Activated T-cell treated with anti-CD3 and anti-CD28 coated beads for 48 hours (primary cell): ENCODE data around the gene ECD.

Source experiments
- DNase-seq: peaks from one replicate; pipeline ENCODE4 v3.0.0-alpha.2; 2020; ENCODE audit warnings: low read depth

Gene ECD

DNA sequence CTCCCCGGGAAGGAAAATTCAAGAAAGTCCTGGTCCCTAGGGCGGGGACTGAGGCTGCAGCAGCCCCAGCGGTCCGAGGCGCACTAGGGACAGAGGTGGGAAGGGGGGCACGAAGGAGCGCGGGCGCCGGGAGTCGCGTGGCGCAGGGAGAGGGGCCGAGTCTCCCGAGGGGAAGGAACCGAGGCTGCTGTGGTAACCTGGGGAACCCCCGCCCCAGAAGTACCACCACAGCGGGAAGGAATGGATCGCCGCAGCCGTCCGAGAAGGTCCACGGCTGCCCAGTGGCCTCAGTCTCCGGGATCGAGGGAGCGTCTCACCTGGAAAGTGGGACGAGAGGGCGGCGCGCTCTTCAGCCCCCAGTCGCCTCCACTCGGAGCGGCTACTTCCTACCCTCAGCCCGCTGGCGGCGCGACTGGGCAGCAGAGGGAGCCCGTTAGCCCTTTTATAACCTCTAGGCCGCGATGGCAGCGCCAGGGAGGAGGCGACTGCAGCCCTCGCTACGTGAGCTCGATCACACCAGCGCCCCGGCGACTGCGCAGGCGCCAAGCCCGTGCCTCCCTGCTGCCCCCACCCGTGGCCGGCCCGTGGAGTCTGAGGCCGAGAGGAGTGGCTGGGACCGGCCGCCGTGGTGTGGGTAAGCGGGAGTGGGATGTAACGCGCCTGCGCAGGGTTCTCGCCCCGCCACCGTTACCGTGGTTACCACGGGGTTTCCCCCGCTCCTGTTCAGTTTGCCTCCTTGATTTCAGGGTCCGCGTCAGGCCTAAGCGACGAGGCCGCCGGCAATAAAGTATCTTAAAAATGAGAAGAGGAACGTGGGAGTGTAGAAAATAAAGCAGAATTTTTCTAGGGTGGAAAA, 71.1 kb downstream of the ECD start, which contains the start of gene P4HA1:
Gene P4HA1 (minus strand): TSS at position 418 of the 856 bp plus-strand sequence. CDS start 21,983 bp downstream, outside the sequence.
- peak; percentile 99 for DNase-seq

DNA sequence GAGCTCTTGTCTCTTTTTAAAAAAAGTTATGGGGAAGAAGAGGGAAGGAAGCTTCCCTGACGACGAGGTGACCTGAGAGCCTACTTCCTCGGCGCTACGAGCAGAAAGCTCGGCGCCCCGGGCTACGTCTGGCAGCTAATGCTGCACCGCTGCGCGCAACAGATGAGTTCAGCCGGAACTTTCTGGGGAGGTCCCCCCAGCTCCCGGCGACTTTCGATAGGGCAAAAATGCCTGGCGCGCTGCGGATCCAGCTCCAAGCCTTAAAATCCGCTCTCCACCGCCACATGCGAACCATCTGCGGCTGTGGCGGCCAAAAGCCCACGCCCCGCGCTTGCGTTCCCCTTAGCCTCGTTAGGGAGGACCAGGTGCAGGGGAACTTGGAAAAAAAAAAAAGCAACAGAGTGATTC, 71.8 kb downstream of the ECD start:
- peak; percentile 68 for DNase-seq

GRCh38 chr10:73095481-73096021, 72.3 kb downstream of the ECD start:
- peak; percentile 12 for DNase-seq

GRCh38 chr10:73094986-73095480, 72.8 kb downstream of the ECD start:
- DNase-seq = no peak

DNA sequence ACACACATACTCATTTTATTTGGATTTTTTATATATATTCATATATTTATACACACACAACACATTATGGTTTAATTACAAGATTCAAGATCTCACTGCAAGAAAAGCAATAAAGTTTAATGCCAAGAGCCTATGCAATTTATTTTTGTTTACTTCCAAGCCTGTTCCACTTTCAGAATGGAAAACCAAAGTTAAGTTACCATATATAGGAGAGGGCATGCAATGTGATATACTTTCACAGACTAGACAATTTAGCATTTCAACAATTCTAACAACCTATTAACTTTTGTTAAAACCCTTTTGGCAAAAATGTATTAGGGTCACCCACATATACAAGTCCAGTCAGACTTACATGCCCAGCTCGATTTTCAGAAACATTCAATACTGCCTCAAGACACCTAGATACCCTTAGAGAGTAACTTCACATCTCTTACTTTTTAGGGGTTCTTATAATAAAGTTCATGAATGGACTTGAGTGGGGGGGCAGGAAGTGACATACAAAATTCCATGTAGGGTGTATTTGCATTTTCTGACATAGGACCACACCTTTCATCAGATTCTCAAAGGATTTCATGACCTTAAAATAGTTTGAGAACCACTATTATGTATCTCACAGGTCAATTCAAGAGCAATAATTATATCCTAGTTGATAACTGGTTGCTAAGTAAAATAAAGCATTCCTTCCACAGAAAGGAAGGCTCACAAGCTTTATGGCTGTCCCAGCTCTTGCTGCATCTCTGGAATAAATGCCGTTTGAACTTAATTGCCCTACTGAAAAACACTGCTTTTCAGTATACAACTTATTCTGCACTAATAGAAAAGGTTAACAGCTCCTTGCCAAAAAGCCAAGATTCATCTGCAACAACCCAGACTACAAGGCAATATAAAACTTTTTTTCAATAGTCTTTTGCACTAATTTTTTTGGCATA, 73.6 kb downstream of the ECD start:
- no peak for DNase-seq

DNA sequence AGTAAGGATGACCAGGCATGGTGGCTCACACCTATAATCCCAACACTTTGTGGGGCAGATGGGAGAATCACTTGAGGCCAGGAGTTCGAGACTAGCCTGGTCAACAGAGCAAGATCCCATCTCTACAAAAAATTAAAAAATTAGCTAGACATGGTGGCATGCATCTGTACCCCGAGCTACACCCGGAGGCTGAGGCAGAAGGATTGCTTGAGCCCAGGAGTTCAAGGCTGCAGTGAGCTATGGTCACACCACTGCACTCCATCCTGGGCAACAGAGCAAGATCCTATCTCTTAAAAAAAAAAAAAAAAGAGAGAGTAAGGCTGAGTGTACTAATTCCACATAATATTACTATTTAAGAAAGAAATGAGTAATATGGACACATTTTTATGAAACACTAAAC, 75.0 kb downstream of the ECD start:
- DNase-seq = no peak

DNA sequence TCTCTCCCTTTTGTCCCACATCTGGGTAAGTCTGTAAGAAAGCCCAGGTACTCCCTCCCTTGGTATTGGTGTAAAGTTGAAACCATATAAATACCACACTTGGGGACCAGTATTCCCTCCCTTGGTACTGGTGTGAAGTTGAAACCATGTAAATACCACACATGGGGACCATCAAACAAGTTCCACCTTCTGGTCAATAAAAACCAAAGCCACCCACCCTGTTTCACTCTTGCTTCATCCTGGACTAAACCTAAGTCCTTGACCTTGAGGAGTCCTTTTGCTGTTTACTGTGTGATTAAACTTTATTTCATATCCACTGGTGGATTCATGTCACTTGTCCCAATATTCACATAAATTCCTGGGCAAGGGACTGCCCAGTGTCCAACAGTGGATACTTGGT, 79.5 kb downstream of the ECD start:
- no peak for DNase-seq

DNA sequence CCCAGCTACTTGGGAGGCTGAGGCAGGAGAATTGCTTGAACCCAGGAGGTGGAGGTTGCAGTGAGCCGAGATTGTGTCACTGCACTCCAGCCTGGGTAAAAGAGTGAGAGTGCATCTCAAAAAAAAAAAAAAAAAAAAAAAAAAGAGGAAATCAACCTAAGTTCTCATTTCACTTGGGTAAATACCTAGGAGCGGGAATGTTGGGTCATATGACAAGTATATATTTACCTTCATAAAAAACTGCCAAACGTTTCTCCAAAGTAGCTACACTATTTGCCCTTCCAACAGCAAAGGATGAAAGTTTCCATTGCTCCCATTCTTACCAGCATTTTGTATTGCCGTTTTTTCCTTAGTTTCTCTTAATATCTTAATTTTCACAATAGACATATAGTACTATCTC, 81.0 kb downstream of the ECD start:
- DNase-seq = no peak

- DNase-seq = no peak
Observed at GRCh38 chr10:73084209-73084608, 83.6 kb downstream of the ECD start.
